Activated gamma-delta T cell treated with Interleukin-2 at 50 U/mL for 16 hours (primary cell): Measurements from ENCODE around the gene PEX11G.

Experiments
- DNase-seq: peaks from one replicate; pipeline ENCODE4 v3.0.0-alpha.2; 2020

The PEX11G gene

GRCh38 chr19:7521551-7522071 is 32.8 kb upstream of the PEX11G start:
- DNase-seq, result no peak

GRCh38 chr19:7520131-7521051 is 31.6 kb upstream of the PEX11G start:
- no peak for DNase-seq

- DNase-seq, result no peak
Measured at GRCh38 chr19:7519361-7520130, 30.7 kb upstream of the PEX11G start.

GRCh38 chr19:7516878-7517277 is 28.0 kb upstream of the PEX11G start:
- no peak for DNase-seq

GRCh38 chr19:7516333-7516732 is 27.5 kb upstream of the PEX11G start:
- no peak for DNase-seq

- DNase-seq, result peak; percentile 25
Measured at GRCh38 chr19:7515645-7516151, 26.9 kb upstream of the PEX11G start, which contains the start of gene ZNF358. Gene ZNF358 (plus strand): TSS chr19:7516103. CDS start chr19:7519243, 3,140 bp downstream.

- no peak for DNase-seq
Measured at GRCh38 chr19:7515110-7515644, 26.3 kb upstream of the PEX11G start.

- DNase-seq, result no peak
Measured at GRCh38 chr19:7513809-7514642, 25.2 kb upstream of the PEX11G start.

- DNase-seq, result no peak
Measured at GRCh38 chr19:7512400-7512851, 23.6 kb upstream of the PEX11G start.

GRCh38 chr19:7509625-7510024 is 20.8 kb upstream of the PEX11G start:
- no peak for DNase-seq

- no peak for DNase-seq
Measured at GRCh38 chr19:7507884-7508283, 19.0 kb upstream of the PEX11G start.

GRCh38 chr19:7506385-7507328 is 17.8 kb upstream of the PEX11G start:
- no peak for DNase-seq

- DNase-seq, result no peak
Measured at GRCh38 chr19:7505682-7506384, 17.0 kb upstream of the PEX11G start.

GRCh38 chr19:7505288-7505681 is 16.4 kb upstream of the PEX11G start:
- DNase-seq, result no peak

- DNase-seq, result no peak
Measured at GRCh38 chr19:7504684-7505083, 15.8 kb upstream of the PEX11G start.

- DNase-seq, result no peak
Measured at GRCh38 chr19:7502552-7502951, 13.7 kb upstream of the PEX11G start.

- no peak for DNase-seq
Measured at GRCh38 chr19:7500811-7501450, 12.1 kb upstream of the PEX11G start.

- no peak for DNase-seq
Measured at GRCh38 chr19:7497292-7497691, 8.5 kb upstream of the PEX11G start.

- no peak for DNase-seq
Measured at GRCh38 chr19:7494416-7495098, 5.7 kb upstream of the PEX11G start.
